Kidney epithelial cell (primary cell): ENCODE measurements around the gene TRIM8. TPM values are rescaled to one million over a fixed set of nuclear protein-coding genes. Genes with fewer than 3 reads are reported as not detected.
A peak's percentile ranks its signal among the peaks of the same experiment; 100 is the strongest.

Experiments used
- DNase-seq: peaks from one replicate; pipeline ENCODE4 v3.0.0-alpha.2; 2010; ENCODE audit warnings: low read depth
- H3K27me3 ChIP-seq: 2 replicates; pipeline ENCODE4 v1.6.0; 2011; ENCODE audit warnings: low read length; ENCODE audit not compliant: control insufficient read depth, insufficient read depth
- H3K36me3 ChIP-seq: 2 replicates; pipeline ENCODE4 v1.5.1; 2011; ENCODE audit warnings: low read length; ENCODE audit not compliant: control insufficient read depth, insufficient read depth
- H3K4me3 ChIP-seq: 2 replicates; pipeline ENCODE4 v1.5.1; 2011; ENCODE audit warnings: low read depth, mild to moderate bottlenecking, control low read depth, low read length
- total RNA-seq: library from RNA; depleted of rRNA; stranded (reverse); fragments of >200 nt; gene quantifications from 2 replicates; pipeline ENCODE4 v1.2.3, GENCODE V29; 2015
- TF ChIP-seq, protein P1 (sequence below): IDR thresholded peaks from 2 replicates; pipeline ENCODE4 v1.5.1; 2011; ENCODE audit warnings: mild to moderate bottlenecking, moderate library complexity, low read length, control low read depth, inconsistent platforms; ENCODE audit not compliant: insufficient read depth, poor library complexity, severe bottlenecking

TRIM8 gene
- total RNA-seq, 1 donor from 2014 or later, result 393 TPM

DNA sequence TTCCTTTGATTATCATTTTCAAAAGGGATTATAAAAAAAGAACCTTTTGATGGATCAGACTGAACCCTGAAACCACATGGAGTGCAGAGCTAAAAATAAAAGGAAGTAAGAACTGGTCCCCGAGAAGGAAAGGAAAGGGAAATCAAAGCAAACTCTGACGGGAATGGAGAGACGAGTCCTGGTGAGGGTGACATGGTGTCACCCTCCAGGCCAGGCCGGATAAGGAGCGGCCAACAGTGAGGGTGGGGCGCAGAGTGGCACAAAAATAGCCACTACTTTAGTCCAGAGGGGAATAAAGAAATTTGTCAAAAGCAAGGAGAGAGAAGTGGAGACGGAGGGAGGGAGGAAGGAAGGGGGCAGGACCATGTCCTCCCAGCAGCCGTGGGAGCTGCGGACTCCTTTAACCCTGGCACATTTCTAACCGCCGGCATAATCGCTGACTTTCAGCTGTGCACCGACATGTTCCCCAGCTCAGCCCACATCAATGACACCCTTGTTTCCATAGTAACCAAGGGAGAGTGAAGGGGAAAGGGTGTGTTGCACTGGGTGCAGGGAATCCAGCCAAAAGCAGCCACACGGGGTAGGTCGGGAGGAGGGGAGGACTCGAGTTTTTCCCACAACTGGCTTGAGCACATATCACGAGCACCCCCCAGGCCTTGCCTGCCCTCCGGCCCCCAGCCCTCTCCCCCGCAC is 29.7 kb downstream of the TRIM8 start:
- H3K4me3 ChIP-seq, result no peak overlapping the region
- TF ChIP-seq, protein P1, sequence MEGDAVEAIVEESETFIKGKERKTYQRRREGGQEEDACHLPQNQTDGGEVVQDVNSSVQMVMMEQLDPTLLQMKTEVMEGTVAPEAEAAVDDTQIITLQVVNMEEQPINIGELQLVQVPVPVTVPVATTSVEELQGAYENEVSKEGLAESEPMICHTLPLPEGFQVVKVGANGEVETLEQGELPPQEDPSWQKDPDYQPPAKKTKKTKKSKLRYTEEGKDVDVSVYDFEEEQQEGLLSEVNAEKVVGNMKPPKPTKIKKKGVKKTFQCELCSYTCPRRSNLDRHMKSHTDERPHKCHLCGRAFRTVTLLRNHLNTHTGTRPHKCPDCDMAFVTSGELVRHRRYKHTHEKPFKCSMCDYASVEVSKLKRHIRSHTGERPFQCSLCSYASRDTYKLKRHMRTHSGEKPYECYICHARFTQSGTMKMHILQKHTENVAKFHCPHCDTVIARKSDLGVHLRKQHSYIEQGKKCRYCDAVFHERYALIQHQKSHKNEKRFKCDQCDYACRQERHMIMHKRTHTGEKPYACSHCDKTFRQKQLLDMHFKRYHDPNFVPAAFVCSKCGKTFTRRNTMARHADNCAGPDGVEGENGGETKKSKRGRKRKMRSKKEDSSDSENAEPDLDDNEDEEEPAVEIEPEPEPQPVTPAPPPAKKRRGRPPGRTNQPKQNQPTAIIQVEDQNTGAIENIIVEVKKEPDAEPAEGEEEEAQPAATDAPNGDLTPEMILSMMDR, result no peak
- H3K36me3 ChIP-seq, result no peaks in the 10 kb centered on the region
- no peaks in the 10 kb centered on the region for H3K27me3 ChIP-seq
- DNase-seq, result peak; percentile 62

DNA sequence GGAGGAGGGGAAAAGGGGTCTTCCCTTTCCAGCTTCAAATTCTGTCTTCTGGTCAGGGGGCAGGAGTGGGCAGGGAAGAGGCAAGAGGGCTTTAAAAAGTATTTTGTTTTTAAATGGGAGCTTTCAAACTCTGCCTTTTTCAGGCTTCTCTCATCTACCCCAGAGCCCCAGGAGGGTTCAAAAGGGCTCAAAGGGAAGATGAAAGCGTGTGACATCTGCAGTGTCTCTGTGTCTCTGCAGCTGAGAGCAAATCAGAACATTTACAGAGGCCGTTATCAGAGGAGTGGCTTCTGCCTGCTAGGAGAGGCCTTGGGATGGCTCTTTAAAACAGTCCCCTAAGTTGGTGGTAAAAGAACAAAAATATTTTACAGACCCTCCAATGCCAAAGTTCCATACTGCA is 30.3 kb downstream of the TRIM8 start:
- H3K27me3 ChIP-seq, result no peaks in the 10 kb centered on the region
- TF ChIP-seq, protein P1, result no peak
- DNase-seq, result no peak
- no peaks in the 10 kb centered on the region for H3K36me3 ChIP-seq
- no peak overlapping the region for H3K4me3 ChIP-seq

DNA sequence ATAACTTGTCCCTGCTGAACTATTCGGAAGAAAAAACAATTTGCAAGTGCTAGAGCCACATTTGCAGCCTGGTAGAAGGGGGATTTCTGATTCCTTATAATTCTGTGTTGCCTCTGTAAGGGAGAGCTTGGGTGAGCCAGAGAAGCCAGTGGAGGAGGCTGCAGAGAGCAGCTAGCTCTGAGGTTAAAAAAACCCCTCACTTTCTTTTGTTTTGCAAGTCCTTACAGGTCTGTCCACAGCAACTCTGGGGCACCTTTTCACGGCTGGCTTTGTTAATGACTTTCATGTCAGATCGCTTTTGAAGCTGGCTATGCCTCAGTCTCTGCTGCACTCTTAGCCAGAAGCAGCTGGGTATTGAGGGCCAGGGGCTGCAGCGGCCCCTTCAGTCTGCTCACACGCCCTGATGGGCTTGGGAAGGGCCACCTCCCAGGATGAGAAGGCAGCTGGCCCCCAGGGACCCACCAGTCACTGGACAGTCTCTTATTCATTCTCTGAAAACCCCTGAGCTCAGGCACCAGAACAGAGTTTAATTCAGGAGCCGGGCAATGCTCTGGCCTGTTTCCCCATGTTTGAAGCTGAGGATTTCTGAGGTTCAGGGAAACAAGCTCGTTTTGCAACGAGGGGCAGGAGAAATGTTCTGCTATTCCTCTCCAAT is 30.9 kb downstream of the TRIM8 start:
- H3K4me3 ChIP-seq, result no peak overlapping the region
- TF ChIP-seq, protein P1, result no peak
- H3K27me3 ChIP-seq, result no peaks in the 10 kb centered on the region
- DNase-seq, result no peak
- H3K36me3 ChIP-seq, result no peaks in the 10 kb centered on the region

DNA sequence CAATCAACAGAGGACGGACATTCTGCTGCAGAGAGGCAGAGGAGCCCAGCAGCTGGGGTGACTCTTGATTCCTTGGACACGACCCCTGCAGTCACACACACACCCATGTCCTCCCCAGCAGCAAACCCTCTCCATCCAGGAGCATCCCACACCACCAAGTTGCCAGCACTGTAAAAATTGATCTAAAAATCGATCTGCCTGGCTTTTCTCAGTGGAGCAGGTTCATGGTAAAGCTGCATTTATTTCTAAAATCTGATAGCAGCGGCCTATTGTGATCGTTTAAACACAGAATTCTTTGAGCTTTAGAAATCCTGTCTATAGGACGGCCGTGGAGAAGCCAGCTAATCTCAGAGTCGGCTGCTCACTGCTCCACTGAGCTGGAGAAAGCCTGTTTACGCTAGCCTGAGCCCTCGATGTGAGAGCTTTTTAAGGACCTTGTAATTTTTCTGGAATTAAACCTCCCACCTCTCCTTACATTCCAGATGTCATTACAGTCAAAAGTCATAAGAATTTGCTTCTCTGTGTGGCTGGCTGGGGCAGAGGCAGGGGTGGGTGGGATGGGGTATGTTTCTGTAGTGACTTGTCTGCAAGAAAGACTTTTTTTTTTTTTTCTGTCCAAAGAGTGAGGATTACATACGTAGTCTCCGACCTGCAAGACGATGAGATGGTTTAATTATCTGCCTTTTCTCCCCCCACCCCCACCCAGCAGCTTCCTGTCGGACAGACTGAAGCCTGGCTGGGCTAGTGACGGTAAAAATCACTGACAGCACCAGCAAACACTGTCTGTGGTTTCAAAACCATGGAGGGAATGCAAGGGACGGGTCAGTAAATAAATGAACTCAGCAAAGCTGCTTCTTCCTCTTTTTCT is 31.6 kb downstream of the TRIM8 start:
- H3K27me3 ChIP-seq, result no peaks in the 10 kb centered on the region
- TF ChIP-seq, protein P1, result no peak
- no peak overlapping the region for H3K4me3 ChIP-seq
- DNase-seq, result peak; percentile 95
- H3K36me3 ChIP-seq, result no peaks in the 10 kb centered on the region

DNA sequence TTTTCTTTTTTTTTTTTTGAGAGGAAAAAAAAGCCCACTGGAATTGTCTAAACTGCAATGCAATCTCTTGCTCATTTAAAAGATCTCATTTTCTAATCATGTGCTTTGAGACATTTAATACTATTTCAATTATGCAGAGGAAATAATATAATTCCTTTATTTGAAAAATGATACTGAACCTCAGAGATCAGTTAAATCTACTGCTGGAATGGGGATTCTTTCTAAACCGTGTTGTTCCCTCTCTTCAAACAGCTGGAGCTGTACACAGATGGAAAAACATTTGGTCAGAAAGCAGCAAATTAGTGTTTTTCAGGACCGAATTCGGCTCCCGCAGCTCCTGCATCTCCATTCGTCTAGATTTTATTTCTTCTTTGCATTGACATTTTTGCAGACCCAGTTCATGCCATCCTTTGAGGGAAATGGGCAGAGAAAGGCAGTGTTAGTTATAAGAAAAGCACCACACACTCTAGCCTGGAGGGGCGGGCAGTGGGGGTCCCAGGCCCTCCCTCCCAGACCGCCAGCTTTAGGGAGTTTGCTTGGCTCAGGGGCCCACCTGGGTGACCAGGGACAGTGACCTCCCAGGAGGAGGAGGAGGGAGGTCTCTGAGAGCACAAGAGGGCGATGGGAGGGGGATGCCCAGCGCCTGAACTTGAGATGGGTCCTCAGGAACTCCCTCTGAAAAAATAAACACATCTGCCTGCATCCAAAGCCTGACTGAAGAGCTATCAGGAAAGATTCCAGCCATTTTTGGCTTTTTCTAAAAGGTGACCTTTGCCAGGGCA is 32.4 kb downstream of the TRIM8 start:
- Histone ChIP-seq H3K27me3 (no peaks in the 10 kb centered on the region), H3K36me3 (no peaks in the 10 kb centered on the region), H3K4me3 (no peak overlapping the region)
- TF ChIP-seq, protein P1, result no peak
- no peak for DNase-seq
